Stimulated activated CD4-positive, alpha-beta T cell treated with anti-CD3 and anti-CD28 coated beads, Interleukin-2, amount 100 ng/mL, for 4 hours (primary cell): ENCODE results near the gene WDFY4.

Experiments used
- DNase-seq: peaks from one replicate; pipeline ENCODE4 v3.0.0-alpha.2; 2020; ENCODE audit warnings: low read depth

WDFY4 gene

GRCh38 chr10:48985621-48986158, 301.0 kb downstream of the WDFY4 start:
- no peak for DNase-seq

GRCh38 chr10:48990226-48990625, 305.6 kb downstream of the WDFY4 start:
- no peak for DNase-seq

GRCh38 chr10:48993627-48994026, 309.0 kb downstream of the WDFY4 start:
- no peak for DNase-seq

- no peak for DNase-seq
Measured at GRCh38 chr10:48996329-48996728, 311.7 kb downstream of the WDFY4 start.

- no peak for DNase-seq
Measured at GRCh38 chr10:48999346-48999745, 314.7 kb downstream of the WDFY4 start.

GRCh38 chr10:49000437-49001398, 316.0 kb downstream of the WDFY4 start:
- DNase-seq = no peak

GRCh38 chr10:49001402-49001801, 316.7 kb downstream of the WDFY4 start:
- DNase-seq = no peak

GRCh38 chr10:49001870-49002672, 317.4 kb downstream of the WDFY4 start:
- DNase-seq = no peak

GRCh38 chr10:49005270-49005669, 320.6 kb downstream of the WDFY4 start:
- DNase-seq = no peak

GRCh38 chr10:49007129-49007528, 322.5 kb downstream of the WDFY4 start:
- DNase-seq = no peak

- DNase-seq = no peak
Measured at GRCh38 chr10:49008091-49008490, 323.4 kb downstream of the WDFY4 start.

- no peak for DNase-seq
Measured at GRCh38 chr10:49008505-49009198, 324.0 kb downstream of the WDFY4 start.

- no peak for DNase-seq
Measured at GRCh38 chr10:49009199-49009979, 324.7 kb downstream of the WDFY4 start.

GRCh38 chr10:49010295-49010694, 325.6 kb downstream of the WDFY4 start:
- DNase-seq = no peak

GRCh38 chr10:49010865-49011264, 326.2 kb downstream of the WDFY4 start:
- DNase-seq = no peak

GRCh38 chr10:49011756-49012155, 327.1 kb downstream of the WDFY4 start:
- DNase-seq = no peak

GRCh38 chr10:49012603-49013002, 327.9 kb downstream of the WDFY4 start:
- no peak for DNase-seq

GRCh38 chr10:49015700-49016099, 331.0 kb downstream of the WDFY4 start:
- no peak for DNase-seq

GRCh38 chr10:49021685-49022084, 337.0 kb downstream of the WDFY4 start:
- no peak for DNase-seq

- no peak for DNase-seq
Measured at GRCh38 chr10:49023071-49023470, 338.4 kb downstream of the WDFY4 start.

- no peak for DNase-seq
Measured at GRCh38 chr10:49023752-49024151, 339.1 kb downstream of the WDFY4 start.
